CD4-positive, alpha-beta T cell (primary cell): Measurements from ENCODE around the gene KIAA1671. TPM values are rescaled to one million over a fixed set of nuclear protein-coding genes. Genes with fewer than 3 reads are reported as not detected.

Source experiments
- ATAC-seq: fragments of 200-7000 bp; cut with Tn5 transposase; one replicate; pipeline ENCODE4 v1.10.0; 2022; ENCODE audit warnings: mild to moderate bottlenecking; ENCODE audit not compliant: poor library complexity
- CTCF ChIA-PET: fragments of 350-600 bp; sonication (Branson Sonifier 250); formaldehyde crosslinking; loops from one replicate; lab custom pipeline; 2021; ENCODE audit warnings: antibody characterized with exemption, inconsistent platforms; lab: Charles Lee
- POLR2A ChIA-PET: fragments of 350-600 bp; sonication (Branson Sonifier 250); formaldehyde crosslinking; loops from one replicate; lab custom pipeline; 2021; ENCODE audit warnings: antibody characterized with exemption, inconsistent platforms; lab: Charles Lee
- DNase-seq, 14 experiments: peaks; one replicate each; pipeline ENCODE4 v3.0.0-alpha.2; 2013 to 2020; ENCODE audit warnings: mixed read lengths in 2 of 14
- H3K27ac ChIP-seq, 2 donors: one replicate each; pipeline versions ENCODE4 v1.5.1 to v1.7.0; 2013; ENCODE audit warnings: low read length in 2 of 2, low read depth in 1 of 2, mild to moderate bottlenecking in 1 of 2
- H3K27me3 ChIP-seq, 2 experiments: 1 replicate in 1 of 2; 2 replicates in 1 of 2; pipeline versions ENCODE4 v1.6.1 to v1.7.0; 2013; ENCODE audit warnings: low read length in 2 of 2, control low read depth in 1 of 2, mild to moderate bottlenecking in 1 of 2, moderate library complexity in 1 of 2; ENCODE audit not compliant: insufficient read depth in 2 of 2, control insufficient read depth in 1 of 2
- H3K36me3 ChIP-seq: one replicate; pipeline ENCODE4 v1.6.1; 2013; ENCODE audit warnings: low read length, control low read depth; ENCODE audit not compliant: insufficient read depth
- H3K4me1 ChIP-seq: one replicate; pipeline ENCODE4 v1.6.1; 2013; ENCODE audit warnings: low read length, control low read depth; ENCODE audit not compliant: insufficient read depth
- H3K4me3 ChIP-seq: one replicate; pipeline ENCODE4 v1.5.1; 2013; ENCODE audit warnings: mild to moderate bottlenecking, low read length, moderate library complexity
- H3K9me3 ChIP-seq, 2 experiments: 1 replicate in 1 of 2; 2 replicates in 1 of 2; pipeline versions ENCODE4 v1.6.1 to v1.7.0; 2013; ENCODE audit warnings: low read length in 2 of 2, mild to moderate bottlenecking in 2 of 2, control low read depth in 1 of 2, moderate library complexity in 1 of 2; ENCODE audit not compliant: control insufficient read depth in 1 of 2, insufficient read depth in 1 of 2
- H3K27ac Mint-ChIP-seq: one replicate; pipeline ENCODE4 v1.8.0; 2020; ENCODE audit warnings: mixed read lengths
- H3K27me3 Mint-ChIP-seq: one replicate; pipeline ENCODE4 v1.8.0; 2021; ENCODE audit warnings: mixed read lengths
- H3K36me3 Mint-ChIP-seq: one replicate; pipeline ENCODE4 v1.8.0; 2021; ENCODE audit warnings: low read depth, mixed read lengths
- H3K4me1 Mint-ChIP-seq: one replicate; pipeline ENCODE4 v1.8.0; 2021; ENCODE audit warnings: low read depth, mixed read lengths
- H3K4me3 Mint-ChIP-seq: one replicate; pipeline ENCODE4 v1.8.0; 2020; ENCODE audit warnings: mild to moderate bottlenecking, mixed read lengths
- H3K9me3 Mint-ChIP-seq: one replicate; pipeline ENCODE4 v1.8.0; 2020; ENCODE audit warnings: mixed read lengths
- CTCF ChIP-seq: fragments of 200-600 bp; IDR thresholded peaks from one replicate; pipeline ENCODE4 v1.8.0; 2022; ENCODE audit warnings: antibody characterized with exemption, mild to moderate bottlenecking
- intact Hi-C, 2 experiments: fragments of 100-400 bp; cut with DNase I in 1 of 2; cut with micrococcal nuclease in 1 of 2; formaldehyde crosslinking; loops; one replicate each; pipeline versions ENCODE4 v1.15.1 to v1.9.0; 2023 to 2025; cut with DNase I, micrococcal nuclease
- total RNA-seq, 174 experiments: library from RNA in 2 of 174; stranded (reverse) in 2 of 174; gene quantifications; one replicate each; pipeline ENCODE4 v1.2.3 and lab custom pipeline; 2021 to 2026

Gene KIAA1671
- total RNA-seq, 2 experiments from 2014 or later, result 2.6 to 2.9 TPM

GRCh38 chr22:25027043-25027906 lies 74.8 kb downstream of the KIAA1671 start:
- Histone ChIP-seq H3K4me3 (no peak overlapping the region), H3K27ac (no peak overlapping the region), H3K9me3 (no peaks in the 10 kb centered on the region), H3K4me1 (peaks cover 4% of the 10 kb centered on the region), H3K36me3 (no peaks in the 10 kb centered on the region), H3K27me3 (no peaks in the 10 kb centered on the region)
- H3K36me3 Mint-ChIP-seq, result no peaks in the 10 kb centered on the region
- peaks cover 6% of the 10 kb centered on the region for H3K27me3 Mint-ChIP-seq
- ATAC-seq (no peak), DNase-seq (no peak)
- no peak overlapping the region for H3K27ac Mint-ChIP-seq
- intact Hi-C loops, result no loop called here
- H3K4me1 Mint-ChIP-seq, result peaks cover 11% of the 10 kb centered on the region
- H3K9me3 Mint-ChIP-seq, result no peaks in the 10 kb centered on the region
- CTCF ChIA-PET, result no interaction called here
- POLR2A ChIA-PET, result no interaction called here
- H3K4me3 Mint-ChIP-seq, result no peak overlapping the region
- no peak for TF ChIP-seq CTCF

- no peaks in the 10 kb centered on the region for H3K36me3 Mint-ChIP-seq
- Histone ChIP-seq H3K4me3 (no peak overlapping the region), H3K27ac (no peak overlapping the region), H3K9me3 (no peaks in the 10 kb centered on the region), H3K27me3 (no peaks in the 10 kb centered on the region), H3K36me3 (no peaks in the 10 kb centered on the region), H3K4me1 (peaks cover 4% of the 10 kb centered on the region)
- ATAC-seq (no peak), DNase-seq (peak in 2 of 14 experiments; percentile 13 to 16)
- ChIA-PET POLR2A (no interaction called here), CTCF (interaction anchor here (0.5 kb wide), 1 partner anchor 1300 kb away, joined by 4 read pairs; no protein-coding TSS in a partner anchor)
- H3K27me3 Mint-ChIP-seq, result peaks cover 6% of the 10 kb centered on the region
- no peak for TF ChIP-seq CTCF
- H3K27ac Mint-ChIP-seq, result no peak overlapping the region
- intact Hi-C loops, result no loop called here
- H3K4me3 Mint-ChIP-seq, result no peak overlapping the region
- peaks cover 11% of the 10 kb centered on the region for H3K4me1 Mint-ChIP-seq
- H3K9me3 Mint-ChIP-seq, result no peaks in the 10 kb centered on the region
Measured at GRCh38 chr22:25027959-25028840, 75.7 kb downstream of the KIAA1671 start.

- intact Hi-C loops, result no loop called here
- H3K27me3 Mint-ChIP-seq, result peaks cover 6% of the 10 kb centered on the region
Measured at GRCh38 chr22:25028841-25029141, 76.3 kb downstream of the KIAA1671 start.

More at GRCh38 chr22:25028841-25029141, 76.3 kb downstream of the KIAA1671 start:
- no peak for TF ChIP-seq CTCF
- H3K4me1 Mint-ChIP-seq, result peaks cover 11% of the 10 kb centered on the region
- Histone ChIP-seq H3K4me3 (no peak overlapping the region), H3K9me3 (no peaks in the 10 kb centered on the region), H3K36me3 (no peaks in the 10 kb centered on the region), H3K4me1 (peaks cover 4% of the 10 kb centered on the region), H3K27ac (no peak overlapping the region), H3K27me3 (no peaks in the 10 kb centered on the region)
- ChIA-PET POLR2A (no interaction called here), CTCF (interaction anchor here (0.5 kb wide), 1 partner anchor 1300 kb away, joined by 4 read pairs; no protein-coding TSS in a partner anchor)
- H3K4me3 Mint-ChIP-seq, result no peak overlapping the region
- H3K27ac Mint-ChIP-seq, result no peak overlapping the region
- no peaks in the 10 kb centered on the region for H3K9me3 Mint-ChIP-seq
- no peaks in the 10 kb centered on the region for H3K36me3 Mint-ChIP-seq
- ATAC-seq (no peak), DNase-seq (no peak)
